Daoy (cell line): Measurements from ENCODE around the gene TTC1. TPM values are rescaled to one million over a fixed set of nuclear protein-coding genes. Genes with fewer than 3 reads are reported as not detected.
"Not testable (repeated sequence)": the region's sequence is repeated elsewhere in the genome, so short reads cannot be mapped to it uniquely, and the experiment has no call there.

ENCODE experiments used
- DNase-seq: peaks from one replicate; pipeline ENCODE4 v3.0.0-alpha.2; 2015; ENCODE audit warnings: low read depth
- total RNA-seq: library from RNA; depleted of rRNA; stranded (reverse); fragments of >200 nt; shearing (Covaris generic); gene quantifications from 2 replicates; pipeline ENCODE4 v1.2.3, GENCODE V29; 2014

The TTC1 gene
- total RNA-seq, 1 experiment from 2014 or later: 131 TPM

GRCh38 chr5:159995907-159996306 is 13.0 kb upstream of the TTC1 start:
- no peak for DNase-seq

DNA sequence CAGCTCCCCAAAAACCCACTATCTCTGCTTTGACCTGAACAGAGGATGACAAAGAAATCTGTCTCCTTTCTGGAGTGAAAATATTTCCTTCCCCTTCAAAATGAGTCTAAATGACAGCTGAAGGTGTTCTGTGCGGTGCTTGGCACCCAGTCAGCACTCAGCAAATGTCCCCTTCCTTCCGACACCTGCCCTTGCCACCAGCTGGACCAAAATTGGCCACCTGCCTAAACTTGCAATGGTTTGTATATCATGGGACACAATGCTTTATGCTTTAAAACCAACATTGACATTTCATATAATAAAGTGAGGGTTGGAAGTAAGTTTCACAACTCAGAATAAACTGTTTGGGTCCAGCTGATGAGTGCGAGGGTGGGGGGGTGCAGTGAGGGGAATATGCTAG is 7.5 kb upstream of the TTC1 start:
- no peak for DNase-seq

- DNase-seq: no peak
Measured at GRCh38 chr5:160007514-160007913, 1.4 kb upstream of the TTC1 start.

DNA sequence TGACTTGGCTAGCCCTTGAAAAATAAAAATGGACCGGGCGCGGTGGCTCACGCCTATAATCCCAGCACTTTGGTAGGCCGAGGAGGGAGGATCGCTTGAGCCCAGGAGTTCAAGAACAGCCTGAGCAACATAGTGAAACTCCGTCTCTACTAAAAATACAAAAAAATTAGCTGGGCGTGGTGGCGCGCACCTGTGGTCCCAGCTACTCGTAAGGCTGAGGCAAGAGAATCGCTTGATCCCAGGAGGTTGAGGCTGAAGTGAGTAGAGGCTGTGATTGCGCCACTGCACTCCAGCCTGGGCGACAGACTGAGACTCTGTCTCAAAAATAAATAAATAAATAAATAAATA is 436 bp upstream of the TTC1 start:
- DNase-seq: not testable (repeated sequence)

DNA sequence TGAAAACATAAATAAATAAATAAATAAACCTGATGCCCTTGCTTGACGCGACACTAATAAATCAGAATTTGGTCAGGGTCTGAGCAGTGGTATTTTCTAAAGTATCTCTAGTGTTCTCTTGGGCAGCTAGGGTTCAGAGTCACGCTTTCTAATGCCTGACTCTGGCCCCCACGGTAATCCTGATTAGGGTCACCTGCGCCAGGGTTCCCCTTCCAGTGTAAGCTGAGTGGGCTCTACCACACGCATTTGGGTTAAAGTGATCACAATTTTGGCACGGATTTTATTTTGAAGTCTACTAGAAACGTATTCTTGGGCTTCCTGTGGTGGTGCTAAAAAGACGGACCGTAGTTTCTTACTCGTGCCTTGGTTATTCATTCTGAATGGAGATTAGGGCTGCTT is 651 bp downstream of the TTC1 start:
- no peak for DNase-seq

GRCh38 chr5:160011471-160011870 is 2.5 kb downstream of the TTC1 start:
- DNase-seq: no peak

DNA sequence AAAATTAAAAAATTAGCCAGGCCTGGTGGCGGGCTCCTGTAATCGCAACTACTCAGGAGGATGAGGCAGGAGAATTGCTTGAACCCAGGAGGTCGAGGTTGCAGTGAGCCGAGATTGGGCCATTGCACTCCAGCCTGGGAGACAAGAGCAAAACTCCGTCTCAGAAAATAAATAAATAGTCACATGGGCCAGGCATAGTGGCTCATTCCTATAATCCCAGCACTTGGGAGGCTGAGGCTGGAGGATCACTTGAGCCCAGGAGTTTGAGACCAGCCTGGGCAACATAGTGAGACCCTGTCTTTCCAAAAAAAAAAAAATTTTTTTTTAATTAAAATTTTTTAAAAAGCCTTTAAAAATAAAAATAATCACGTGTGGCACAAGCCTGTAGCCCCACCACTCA is 5.3 kb downstream of the TTC1 start:
- not testable (repeated sequence) for DNase-seq

GRCh38 chr5:160018945-160019625 is 10.1 kb downstream of the TTC1 start:
- DNase-seq: no peak

- DNase-seq: no peak
Measured at GRCh38 chr5:160020266-160020770, 11.4 kb downstream of the TTC1 start.

GRCh38 chr5:160020964-160021363 is 12.0 kb downstream of the TTC1 start:
- DNase-seq: no peak

DNA sequence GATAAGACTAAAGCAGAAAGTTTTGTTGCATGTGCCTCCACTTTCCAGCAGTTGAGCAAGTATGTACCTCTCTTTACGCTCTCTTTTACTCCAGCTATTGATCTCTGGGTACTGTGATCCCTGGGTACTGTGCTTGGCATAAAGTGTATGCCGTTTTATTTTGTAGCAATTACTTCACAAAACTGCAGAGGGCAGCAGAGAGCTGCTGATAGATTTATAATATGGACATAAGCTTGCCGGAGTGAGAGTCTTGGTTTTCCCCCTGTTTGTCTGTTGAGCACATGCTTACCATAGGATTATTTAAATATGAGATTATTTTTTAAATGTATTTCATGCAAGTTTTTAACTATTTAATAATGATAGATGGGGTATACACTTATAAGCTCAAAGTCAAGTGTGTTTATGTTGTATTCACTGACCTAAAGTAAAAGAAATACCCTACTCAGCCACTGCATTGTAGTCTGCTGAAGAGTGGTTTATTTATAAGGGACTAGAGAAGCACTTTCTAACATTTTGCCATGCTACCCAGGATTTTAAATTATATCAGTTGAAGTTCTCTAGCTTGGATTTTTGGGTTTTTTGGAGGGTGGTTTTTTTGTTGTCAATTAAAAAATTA is 13.0 kb downstream of the TTC1 start:
- peak; percentile 44 for DNase-seq

- no peak for DNase-seq
Measured at GRCh38 chr5:160023007-160023907, 14.3 kb downstream of the TTC1 start.

GRCh38 chr5:160023908-160024630 is 15.1 kb downstream of the TTC1 start:
- no peak for DNase-seq

DNA sequence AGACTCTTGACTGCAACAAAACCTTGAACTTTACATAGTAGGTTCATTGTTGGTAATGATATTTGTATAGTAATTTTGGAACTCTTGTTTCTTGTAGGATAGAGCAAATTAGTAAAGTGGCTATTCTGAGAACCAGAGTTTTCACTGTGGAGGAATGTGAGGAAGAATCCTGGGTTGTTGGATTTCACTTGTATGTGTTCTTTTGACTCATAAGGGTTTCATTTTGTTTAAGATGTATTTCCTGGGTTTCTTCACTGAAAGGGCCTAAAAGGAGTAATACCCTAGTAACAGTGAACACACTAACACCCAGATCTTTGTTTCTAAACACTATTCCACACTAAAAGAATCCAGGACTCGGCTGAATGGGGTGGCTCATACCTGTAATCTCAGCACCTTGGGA is 20.1 kb downstream of the TTC1 start:
- no peak for DNase-seq

DNA sequence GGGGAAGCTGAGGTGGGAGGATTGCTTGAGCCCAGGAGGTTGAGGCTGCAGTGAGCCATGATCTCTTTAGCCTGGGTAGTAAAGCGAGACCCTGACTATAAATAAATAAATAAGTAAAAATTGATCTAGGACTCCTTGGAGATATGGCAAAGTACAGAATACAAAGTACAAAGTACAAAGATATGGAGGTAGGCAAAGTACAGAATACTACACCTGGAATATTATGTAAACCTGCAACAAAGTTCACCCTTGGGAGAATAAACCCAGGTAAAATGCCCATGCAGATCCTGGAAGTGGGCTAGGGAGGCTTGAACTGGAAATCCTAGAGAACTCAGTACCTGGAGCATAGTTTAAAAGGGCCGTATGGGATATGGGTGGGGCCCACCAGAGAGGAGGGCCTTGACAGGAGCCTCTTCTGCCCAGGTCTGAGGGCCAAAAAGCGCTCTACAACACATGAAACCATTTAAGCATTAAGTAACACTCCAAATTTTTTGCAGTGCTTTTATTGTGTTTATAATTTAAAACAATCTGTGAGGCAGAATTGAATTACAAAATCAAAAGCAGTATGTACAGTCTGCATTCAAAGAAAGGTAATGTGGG is 20.7 kb downstream of the TTC1 start:
- DNase-seq: no peak

GRCh38 chr5:160030631-160031377 is 21.9 kb downstream of the TTC1 start:
- no peak for DNase-seq

DNA sequence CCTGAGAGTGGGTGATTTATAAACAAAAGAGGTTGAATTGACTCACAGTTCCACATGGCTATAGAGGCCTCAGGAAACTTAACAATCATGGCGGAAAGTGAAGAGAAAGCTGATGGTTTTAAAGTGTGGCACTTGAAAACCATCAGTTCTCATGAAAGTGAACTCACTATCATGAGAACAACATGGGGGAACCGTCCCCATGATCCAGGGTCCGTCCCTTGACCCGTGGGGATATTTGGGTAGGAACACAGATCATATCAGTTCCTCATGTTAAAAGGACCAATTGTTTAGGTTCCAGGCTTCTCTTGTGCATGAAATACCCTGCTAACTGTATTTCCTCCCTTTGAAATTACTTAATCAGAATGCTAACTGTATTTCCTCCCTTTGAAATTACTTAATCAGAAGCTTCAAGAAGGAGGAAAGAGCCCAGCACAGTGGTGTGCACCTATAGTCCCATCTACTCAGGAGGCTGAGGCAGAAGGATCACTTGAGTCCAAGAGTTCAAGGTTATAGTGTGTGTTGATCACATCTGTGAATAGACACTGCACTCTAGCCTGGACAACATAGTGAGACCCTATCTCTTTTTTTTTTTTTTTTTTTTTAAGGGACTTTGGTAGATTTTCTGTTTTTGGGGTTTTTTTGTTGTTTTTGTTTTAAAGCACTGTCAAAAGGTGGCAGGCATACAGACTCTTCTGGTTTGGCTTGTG is 24.8 kb downstream of the TTC1 start:
- DNase-seq: no peak

- no peak for DNase-seq
Measured at GRCh38 chr5:160036243-160036642, 27.3 kb downstream of the TTC1 start.

DNA sequence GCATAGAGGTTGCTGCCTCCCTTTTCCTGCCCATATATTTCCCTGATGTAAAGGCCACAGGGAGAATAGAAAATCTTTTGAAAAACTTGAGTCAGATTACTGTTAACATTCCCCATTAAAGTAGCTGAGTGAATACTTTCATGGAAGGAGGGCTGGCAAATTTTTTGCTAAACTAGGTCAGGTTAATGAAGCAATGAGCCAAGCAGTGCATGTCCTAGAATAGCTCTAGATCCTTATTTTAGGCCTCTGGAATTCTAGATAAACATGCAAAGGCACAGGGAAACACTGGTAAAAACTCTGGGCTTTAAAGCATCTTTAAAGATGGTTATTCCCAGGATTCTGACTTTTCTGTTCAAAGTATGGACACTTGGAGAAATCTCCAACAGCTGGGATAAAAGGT is 27.9 kb downstream of the TTC1 start:
- no peak for DNase-seq

GRCh38 chr5:160039810-160040470 is 31.0 kb downstream of the TTC1 start:
- no peak for DNase-seq
